HCT116 (cell line): Measurements from ENCODE around the gene DRGX. TPM values are rescaled to one million over a fixed set of nuclear protein-coding genes. Genes with fewer than 3 reads are reported as not detected.

ENCODE experiments used
- ATAC-seq: fragments of 200-7000 bp; cut with Tn5 transposase; 2 replicates; pipeline ENCODE4 v1.9.1; 2020; ENCODE audit warnings: mild to moderate bottlenecking, moderate library complexity
- BruUV-seq: library from RNA; stranded (reverse); fragments of 400-500 nt; replicated peaks from 2 replicates; lab custom pipeline; 2021; lab: Mats Ljungman, UMichigan
- CTCF ChIA-PET: fragments of 300-600 bp; sonication (Branson Sonifier 250); formaldehyde crosslinking; loops from one replicate; lab custom pipeline; 2021; ENCODE audit warnings: antibody characterized with exemption; lab: Charles Lee
- POLR2A ChIA-PET: fragments of 300-600, 350-600 bp; sonication (Branson Sonifier 250); formaldehyde crosslinking; loops from one replicate; lab custom pipeline; 2021; ENCODE audit warnings: antibody characterized with exemption; lab: Charles Lee
- RAD21 ChIA-PET, 2 experiments: fragments of 300-600 bp; sonication (Branson Sonifier 250); formaldehyde crosslinking; loops; one replicate each; lab custom pipeline; 2023; ENCODE audit warnings: low total read pairs in 2 of 2; ENCODE audit not compliant: uncharacterized antibody in 2 of 2, unreplicated experiment in 2 of 2, low non-redundant PET in 1 of 2; lab: Charles Lee
- DNase-seq: peaks from one replicate; pipeline ENCODE4 v3.0.0-alpha.2; 2010; ENCODE audit warnings: low read depth, low spot score
- H2AFZ ChIP-seq: fragments of 200-600 bp; shearing (Covaris generic), sonication (generic); 2 replicates; pipeline ENCODE4 v1.6.1; 2017; ENCODE audit warnings: low read depth, mixed run types, mixed read lengths, antibody characterized with exemption, low read length; ENCODE audit not compliant: poor library complexity, severe bottlenecking
- H3K27ac ChIP-seq: 2 replicates; pipeline ENCODE4 v1.5.1; 2012; ENCODE audit warnings: low read depth, low read length
- H3K27me3 ChIP-seq: fragments of 200-600 bp; sonication (generic); 2 replicates; pipeline ENCODE4 v1.6.1; 2016; ENCODE audit warnings: mixed run types, low read length, mixed read lengths; ENCODE audit not compliant: insufficient read depth
- H3K36me3 ChIP-seq, 2 experiments: fragments of 200-500 bp in 1 of 2; fragments of 200-600 bp in 1 of 2; sonication (Bioruptor generic) in 1 of 2; sonication (generic) in 1 of 2; 2 replicates each; pipeline versions ENCODE4 v1.5.1 to v1.6.1; 2014 to 2016; ENCODE audit warnings: low read length in 2 of 2, inconsistent platforms in 1 of 2, mixed read lengths in 1 of 2, mixed run types in 1 of 2; ENCODE audit not compliant: insufficient read depth in 2 of 2, control insufficient read depth in 1 of 2
- H3K4me1 ChIP-seq, 2 experiments: fragments of 200-600 bp in 1 of 2; sonication (generic) in 1 of 2; 2 replicates each; pipeline versions ENCODE4 v1.5.1 to v1.6.1; 2012 to 2017; ENCODE audit warnings: low read length in 2 of 2, inconsistent platforms in 1 of 2, mild to moderate bottlenecking in 1 of 2, mixed read lengths in 1 of 2, mixed run types in 1 of 2, moderate library complexity in 1 of 2; ENCODE audit not compliant: insufficient read depth in 2 of 2, control insufficient read depth in 1 of 2
- H3K4me2 ChIP-seq: fragments of 200-600 bp; sonication (generic); 2 replicates; pipeline ENCODE4 v1.6.1; 2017; ENCODE audit warnings: mixed run types, low read length, mixed read lengths
- H3K4me3 ChIP-seq, 2 experiments: fragments of 200-600 bp in 1 of 2; sonication (generic) in 1 of 2; replicated peaks in 1 of 2; 2 replicates each; pipeline ENCODE4 v1.5.1; 2011 to 2016; ENCODE audit warnings: low read length in 2 of 2, control low read depth in 1 of 2, low read depth in 1 of 2, mild to moderate bottlenecking in 1 of 2, mixed read lengths in 1 of 2, mixed run types in 1 of 2
- H3K79me2 ChIP-seq: fragments of 200-600 bp; sonication (generic); 2 replicates; pipeline ENCODE4 v1.6.1; 2017; ENCODE audit warnings: mild to moderate bottlenecking, mixed run types, low read length, moderate library complexity, mixed read lengths; ENCODE audit not compliant: insufficient read depth
- H3K9ac ChIP-seq: fragments of 200-600 bp; sonication (generic); 2 replicates; pipeline ENCODE4 v1.6.1; 2016; ENCODE audit warnings: low read length, mixed read lengths
- H3K9me2 ChIP-seq: fragments of 200-600 bp; sonication (generic), shearing (Covaris generic); 2 replicates; pipeline ENCODE4 v1.6.1; 2017; ENCODE audit warnings: mixed run types, mild to moderate bottlenecking, moderate library complexity; ENCODE audit not compliant: insufficient read depth
- H3K9me3 ChIP-seq, 2 experiments: fragments of 200-500 bp in 1 of 2; fragments of 200-600 bp in 1 of 2; sonication (Bioruptor generic) in 1 of 2; sonication (generic) in 1 of 2; 2 replicates each; pipeline ENCODE4 v1.6.1; 2014 to 2017; ENCODE audit warnings: low read length in 2 of 2, mixed read lengths in 2 of 2, inconsistent platforms in 1 of 2, low read depth in 1 of 2, mild to moderate bottlenecking in 1 of 2, mixed run types in 1 of 2, moderate library complexity in 1 of 2; ENCODE audit not compliant: control insufficient read depth in 1 of 2, insufficient read depth in 1 of 2
- H4K20me1 ChIP-seq: fragments of 200-600 bp; sonication (generic), shearing (Covaris generic); 2 replicates; pipeline ENCODE4 v1.6.1; 2017; ENCODE audit warnings: mixed run types, mild to moderate bottlenecking, moderate library complexity; ENCODE audit not compliant: insufficient read depth
- CBX3 ChIP-seq: IDR thresholded peaks from 2 replicates; pipeline ENCODE4 v1.6.1; 2012; ENCODE audit warnings: low read depth
- ELF1 ChIP-seq: IDR thresholded peaks from 2 replicates; pipeline ENCODE4 v1.6.1; 2012; ENCODE audit warnings: low read depth, borderline replicate concordance
- FOSL1 ChIP-seq: IDR thresholded peaks from 2 replicates; pipeline ENCODE4 v1.6.1; 2012; ENCODE audit warnings: low read depth
- MAX ChIP-seq: IDR thresholded peaks from 2 replicates; pipeline ENCODE4 v1.6.1; 2012
- ZBTB33 ChIP-seq: IDR thresholded peaks from 2 replicates; pipeline ENCODE4 v1.6.1; 2011; ENCODE audit warnings: mild to moderate bottlenecking, low read length, moderate library complexity; ENCODE audit not compliant: insufficient replicate concordance; ENCODE audit errors: extremely low read depth
- intact Hi-C: fragments of 100-400 bp; cut with micrococcal nuclease; formaldehyde crosslinking; loops from 2 replicates; pipeline ENCODE4 v1.10.0; 2022
- total RNA-seq: library from RNA; stranded (reverse); gene quantifications from one replicate; pipeline ENCODE4 v1.2.1, GENCODE V29; 2021; ENCODE audit not compliant: unreplicated experiment

DRGX gene
- total RNA-seq, 1 experiment from 2014 or later: not detected

GRCh38 chr10:49350846-49351532 lies 44.9 kb downstream of the DRGX start:
- Histone ChIP-seq H3K36me3 (no peaks in the 10 kb centered on the region), H3K27ac (no peak overlapping the region), H3K27me3 (no peaks in the 10 kb centered on the region), H3K9me2 (no peaks in the 10 kb centered on the region), H3K9me3 (no peaks in the 10 kb centered on the region; a peak in 1 of 4 replicates), H3K4me3 (no peak overlapping the region), H3K4me2 (no peak overlapping the region), H4K20me1 (no peaks in the 10 kb centered on the region), H3K4me1 (no peaks in the 10 kb centered on the region), H3K79me2 (no peaks in the 10 kb centered on the region), H3K9ac (no peak overlapping the region), H2AFZ (no peak overlapping the region)
- CTCF ChIA-PET: no interaction called here
- RAD21 ChIA-PET: no interaction called here
- TF ChIP-seq CBX3: no peak
- ATAC-seq (no peak), DNase-seq (no peak)
- intact Hi-C loops: no loop called here
- no TSS peak for BruUV-seq
- POLR2A ChIA-PET: no interaction called here

DNA sequence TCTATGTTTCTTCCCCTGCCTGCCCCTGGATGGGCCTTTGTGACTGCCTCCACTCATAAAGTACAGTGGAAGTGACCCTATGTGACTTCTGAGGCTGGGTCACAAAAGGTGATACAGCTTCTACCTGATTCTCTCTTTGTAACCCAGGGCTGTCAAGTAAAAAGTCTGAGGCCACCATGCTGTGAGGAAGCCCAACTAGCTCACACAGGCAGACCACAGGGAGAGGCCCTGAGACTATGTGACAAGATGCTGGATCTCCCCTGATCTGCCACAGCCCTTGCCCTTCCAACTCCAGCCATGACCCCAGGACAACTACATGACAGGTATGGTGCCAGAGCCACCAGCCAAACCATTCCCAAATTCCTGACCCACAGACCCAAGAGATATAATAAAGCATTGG lies 45.8 kb downstream of the DRGX start:
- CTCF ChIA-PET: no interaction called here
- RAD21 ChIA-PET: no interaction called here
- ATAC-seq (no peak), DNase-seq (no peak)
- Histone ChIP-seq H3K4me3 (no peak overlapping the region), H3K79me2 (no peaks in the 10 kb centered on the region), H3K4me2 (no peak overlapping the region), H3K27me3 (no peaks in the 10 kb centered on the region), H3K9ac (no peak overlapping the region), H3K27ac (no peak overlapping the region), H3K36me3 (no peaks in the 10 kb centered on the region), H3K9me2 (no peaks in the 10 kb centered on the region), H2AFZ (no peak overlapping the region), H4K20me1 (no peaks in the 10 kb centered on the region), H3K4me1 (no peaks in the 10 kb centered on the region), H3K9me3 (no peaks in the 10 kb centered on the region; a peak in 1 of 4 replicates)
- intact Hi-C loops: no loop called here
- POLR2A ChIA-PET: no interaction called here
- no peak for TF ChIP-seq MAX
- no peak for TF ChIP-seq FOSL1
- TF ChIP-seq ELF1: no peak
- TF ChIP-seq ZBTB33: no peak
- no TSS peak for BruUV-seq
